GM19035 (cell line): Measurements from ENCODE around the gene BZW1.

ENCODE experiments used
- ATAC-seq: cut with Tn5 transposase; IDR thresholded peaks from one replicate; pipeline ENCODE4 v1.9.1; 2021; ENCODE audit not compliant: unreplicated experiment

The BZW1 gene

DNA sequence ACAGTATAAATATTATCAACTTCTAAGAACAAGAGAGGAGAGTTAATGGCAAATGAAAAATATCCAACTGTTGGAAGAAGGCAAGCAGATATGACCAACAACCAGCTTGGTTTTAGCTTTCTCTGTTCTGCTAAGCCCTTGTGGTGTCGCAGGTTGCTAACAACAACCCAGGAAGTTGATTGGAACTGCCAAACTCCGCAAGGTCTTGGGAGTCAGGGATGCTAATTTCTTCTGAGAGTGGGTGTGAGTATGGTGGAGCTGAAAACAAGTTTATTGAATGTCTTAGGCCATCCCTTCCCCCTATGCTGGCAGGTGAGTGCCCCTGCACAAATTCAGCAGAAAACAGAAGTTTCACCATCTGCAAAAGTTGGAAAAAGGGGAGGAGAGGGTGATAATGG, 17.5 kb downstream of the BZW1 start:
- ATAC-seq, result no peak

DNA sequence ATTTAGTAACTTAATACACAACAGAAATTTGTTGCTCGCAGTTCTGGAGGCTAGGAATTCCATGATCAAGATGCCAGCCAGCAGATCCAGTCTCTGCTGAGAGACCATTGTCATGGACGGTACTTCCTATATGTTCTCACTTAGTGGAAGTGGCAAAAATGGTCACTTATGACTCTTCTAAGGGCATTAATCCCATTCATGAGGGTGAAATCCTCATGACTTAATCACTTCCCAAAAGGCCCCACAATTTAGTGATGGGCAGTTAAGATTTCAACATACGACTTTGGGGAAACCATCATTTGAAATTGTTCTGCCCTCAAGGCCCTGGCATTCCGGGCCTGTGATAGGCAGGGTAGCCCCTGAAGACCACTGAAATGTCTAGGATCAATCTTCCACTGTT, 23.0 kb downstream of the BZW1 start:
- ATAC-seq, result no peak

DNA sequence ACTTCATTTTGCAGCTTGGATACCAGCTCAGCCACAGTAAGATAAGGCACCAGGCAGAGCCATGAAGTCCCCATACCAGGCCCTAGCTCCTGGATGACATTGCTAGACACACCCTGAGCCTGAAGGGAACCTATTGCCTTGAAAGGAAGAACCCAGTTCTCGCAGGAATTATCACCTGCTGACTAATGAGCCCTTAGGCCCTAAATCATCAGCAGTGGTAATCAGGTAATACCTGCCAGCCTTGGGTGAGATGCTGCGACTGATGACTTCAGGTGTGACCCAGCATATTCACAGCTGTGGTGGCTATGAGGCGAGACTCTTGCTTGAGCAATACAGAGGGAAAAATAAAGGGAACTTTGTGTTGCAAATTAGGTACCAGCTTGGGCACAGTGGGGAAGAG, 27.8 kb downstream of the BZW1 start:
- ATAC-seq, result no peak

DNA sequence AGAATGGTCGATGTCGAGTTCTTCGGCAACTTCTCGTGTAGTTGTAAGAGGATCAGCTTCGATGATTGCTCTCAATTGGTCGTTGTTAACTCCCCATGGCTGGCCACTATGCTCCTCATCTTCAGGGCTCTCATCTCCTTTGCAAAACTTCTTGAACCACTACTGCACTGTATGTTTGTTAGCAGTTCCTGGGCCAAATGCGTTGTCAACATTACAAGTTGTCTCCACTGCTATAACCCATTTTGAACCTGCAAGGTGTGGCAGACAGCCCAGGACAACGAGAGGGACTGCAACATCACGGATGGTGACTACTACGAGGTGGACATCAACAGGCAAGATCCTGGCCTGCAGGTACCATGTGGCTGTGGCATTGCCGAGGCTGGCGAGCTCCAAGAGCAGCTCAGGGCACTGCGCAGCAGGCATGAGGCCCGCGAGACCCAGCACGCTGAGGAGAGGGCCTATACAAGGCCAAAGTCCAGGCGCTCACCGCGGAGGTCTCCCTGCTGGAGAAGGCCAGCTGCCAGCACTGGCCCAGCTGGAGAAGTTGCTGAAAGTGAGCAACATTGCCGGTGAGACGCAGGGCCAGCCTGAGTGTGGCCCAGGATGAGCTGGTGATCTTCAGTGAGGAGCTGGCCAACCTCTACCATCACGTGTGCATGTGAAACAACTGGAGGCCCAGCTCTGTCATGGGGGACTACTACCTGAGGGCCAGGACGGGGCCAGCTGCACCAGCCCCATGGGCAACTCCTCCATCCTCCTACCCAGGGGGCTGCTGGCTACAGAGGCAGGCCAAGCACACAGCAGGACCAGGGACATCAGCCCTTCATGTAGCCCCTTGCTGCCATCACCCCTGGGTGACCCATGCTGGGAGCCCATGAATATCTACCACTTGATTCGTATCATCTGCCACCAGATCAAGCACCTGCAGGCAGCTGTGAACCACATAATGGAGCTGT, 32.6 kb downstream of the BZW1 start:
- no peak for ATAC-seq

DNA sequence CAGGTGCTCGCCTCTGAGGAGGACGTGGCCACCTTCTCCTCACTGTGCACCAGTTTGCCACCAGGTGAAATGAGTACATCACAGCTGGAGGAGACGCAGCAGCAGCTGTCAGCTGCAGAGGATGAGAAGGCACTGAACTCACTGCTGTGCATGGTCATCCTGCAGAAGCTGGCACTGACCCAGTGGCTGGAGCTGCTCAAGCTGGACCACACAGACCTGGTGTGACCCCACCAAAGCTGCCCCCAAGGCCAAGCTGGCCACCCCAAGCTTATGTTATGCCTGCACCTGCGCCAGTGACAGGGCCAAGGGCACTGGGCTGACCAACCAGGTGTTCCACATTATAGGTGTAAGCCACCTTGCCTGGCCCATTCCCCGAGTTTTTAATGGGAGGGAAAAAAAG, 33.5 kb downstream of the BZW1 start:
- ATAC-seq, result no peak

DNA sequence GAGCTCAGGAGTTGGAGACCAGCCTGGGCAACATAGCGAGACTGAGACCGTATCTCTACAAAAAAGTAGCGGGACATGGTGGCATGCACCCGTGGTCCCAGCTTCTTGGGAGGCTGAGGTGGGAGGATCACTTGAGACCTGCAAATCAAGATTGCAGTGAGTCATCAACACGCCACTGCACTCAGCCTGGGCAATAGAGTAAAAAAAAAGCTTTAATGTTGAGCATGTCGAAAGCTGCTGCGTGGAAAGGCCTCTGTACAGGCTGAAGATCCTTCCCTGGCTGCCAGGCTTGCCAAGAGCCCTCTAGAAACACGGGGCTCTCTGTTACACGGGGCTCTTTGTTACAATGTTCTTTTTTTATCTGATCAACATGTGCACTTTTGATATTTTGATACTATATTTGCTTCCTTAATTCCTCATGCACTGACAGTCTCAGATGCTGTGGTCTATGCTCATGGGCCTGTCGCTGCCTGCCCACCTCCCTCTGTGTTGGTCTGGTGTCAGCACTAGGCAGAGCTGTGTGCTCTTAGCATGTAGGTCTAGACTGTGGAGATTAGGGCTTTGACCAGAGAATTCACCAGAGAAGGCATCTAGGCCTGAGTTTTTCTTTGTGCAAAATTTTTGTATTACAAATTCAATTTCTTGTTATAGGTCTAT, 34.1 kb downstream of the BZW1 start:
- ATAC-seq, result no peak

DNA sequence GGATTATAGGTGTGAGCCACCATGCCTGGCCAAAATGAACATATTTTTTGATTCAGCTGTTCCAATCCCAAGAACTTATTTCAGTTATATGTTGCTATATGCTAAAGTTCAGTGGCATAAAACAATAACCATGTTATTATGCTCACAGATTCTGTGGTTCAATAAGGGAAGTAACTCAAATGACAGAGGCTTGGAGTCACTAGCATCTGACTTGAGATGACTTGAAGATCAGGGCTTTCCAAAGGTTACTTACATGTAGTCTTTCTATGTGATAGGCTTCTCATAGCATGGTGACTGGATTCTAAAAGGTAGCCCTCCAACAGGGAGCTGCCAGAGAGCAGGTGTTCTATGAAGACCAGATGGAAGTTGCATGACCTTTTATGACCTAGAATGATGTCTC, 35.6 kb downstream of the BZW1 start:
- ATAC-seq, result no peak

DNA sequence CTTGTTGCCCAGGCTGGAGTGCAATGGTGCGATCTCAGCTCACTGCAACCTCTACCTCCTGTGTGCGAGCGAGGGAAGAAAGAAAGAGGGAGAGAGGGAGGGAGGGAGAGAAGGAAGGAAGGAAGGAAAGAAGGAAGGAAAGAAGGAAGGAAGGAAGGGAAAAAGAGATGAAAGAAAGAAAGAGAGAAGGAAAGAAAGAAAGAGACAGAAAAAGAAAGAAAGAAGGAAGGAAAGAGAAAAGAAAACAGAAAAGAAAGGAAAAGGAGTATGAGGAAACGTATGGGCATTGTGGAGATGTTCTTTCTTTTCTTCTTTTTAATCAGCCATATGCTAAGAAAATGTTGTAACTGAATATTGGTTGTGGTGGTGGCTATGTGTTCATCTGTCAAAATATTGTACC, 36.2 kb downstream of the BZW1 start:
- no peak for ATAC-seq

DNA sequence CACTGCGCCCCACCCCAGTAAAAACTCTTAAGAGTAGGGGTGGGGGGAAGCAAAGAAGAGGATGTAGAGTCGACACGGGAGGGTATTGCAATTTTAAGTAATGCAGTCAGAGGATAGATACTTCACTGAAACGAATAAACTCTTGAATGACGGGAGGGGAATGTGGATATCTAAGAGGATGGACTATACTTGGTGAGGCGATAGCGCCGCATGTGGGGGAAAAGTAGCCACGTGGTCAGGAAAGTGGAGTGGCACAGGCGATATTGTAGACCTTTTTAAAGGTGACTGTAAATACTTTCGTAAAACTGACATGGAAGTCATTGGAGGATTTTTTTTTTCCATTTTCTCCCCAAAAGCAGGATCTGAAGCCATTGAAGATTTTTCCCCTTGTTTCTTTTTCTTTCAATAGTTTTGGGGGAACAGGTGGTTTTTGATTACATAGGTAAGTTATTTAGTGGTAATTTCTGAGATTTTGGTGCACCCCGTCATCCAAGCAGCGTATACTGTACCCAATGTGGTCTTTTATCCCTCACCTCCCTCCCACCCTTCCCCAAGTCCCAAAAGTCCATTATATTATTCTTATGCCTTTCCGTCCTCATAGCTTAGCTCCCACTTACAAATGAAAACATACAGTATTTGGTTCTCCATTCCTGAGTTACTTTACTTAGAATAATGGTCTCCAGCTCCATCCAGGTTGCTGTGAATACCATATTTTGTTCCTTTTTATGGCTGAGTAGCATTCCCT, 39.0 kb downstream of the BZW1 start:
- ATAC-seq, result no peak

DNA sequence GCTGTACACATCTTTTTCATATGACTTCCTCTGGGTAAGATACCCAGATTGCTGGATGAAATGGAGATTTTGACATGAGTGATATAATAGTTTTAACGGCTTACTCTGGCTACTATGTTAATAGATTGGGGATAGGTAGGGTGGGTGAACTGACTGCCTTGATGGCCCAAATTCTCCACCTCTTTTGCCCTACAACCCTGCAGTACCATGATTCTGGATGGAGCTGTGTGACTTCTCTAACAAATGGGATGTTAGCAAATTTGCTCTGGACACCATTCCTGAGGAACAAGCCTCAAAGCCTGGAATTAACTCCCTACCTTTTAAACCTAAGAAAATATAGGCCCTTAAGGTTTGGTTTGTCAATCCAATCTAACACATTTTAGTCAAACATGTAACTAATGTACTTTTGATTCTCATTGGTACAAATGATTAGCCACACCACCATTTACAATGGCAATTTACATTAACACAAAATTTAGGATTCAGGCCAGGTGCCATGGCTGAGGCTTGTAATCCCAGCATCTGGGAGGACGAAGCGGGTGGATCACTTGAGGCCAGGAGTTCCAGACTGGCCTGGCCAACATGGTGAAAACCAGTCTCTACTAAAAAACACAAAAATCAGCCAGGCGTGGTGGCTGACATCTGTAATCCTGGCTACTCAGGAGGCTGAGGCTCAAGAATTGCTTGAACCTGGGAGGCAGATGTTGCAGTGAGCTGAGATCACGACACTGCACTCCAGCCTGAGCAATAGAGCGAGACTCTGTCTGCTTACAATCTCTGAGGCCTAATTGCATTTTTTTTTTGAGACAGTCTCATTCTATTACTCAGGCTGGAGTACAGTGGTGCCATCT, 39.9 kb downstream of the BZW1 start:
- no peak for ATAC-seq

DNA sequence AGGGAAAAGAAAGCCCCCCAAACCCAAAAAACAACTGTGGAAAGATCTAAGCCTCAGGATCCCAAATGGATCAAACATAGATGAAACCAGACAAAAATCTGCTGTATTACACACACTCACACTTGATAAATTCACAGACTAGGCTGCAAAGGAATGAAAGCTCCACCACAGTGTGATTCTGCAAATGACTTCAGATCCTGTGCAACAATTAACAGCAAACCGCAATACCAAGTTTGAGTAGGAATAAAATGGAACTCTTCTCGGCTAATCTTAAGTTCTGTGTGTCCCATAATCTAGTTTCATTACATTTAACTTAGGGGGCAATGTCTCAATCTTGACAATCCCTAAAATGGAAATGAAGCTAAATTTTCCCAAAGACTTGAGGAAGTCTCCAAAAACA, 40.9 kb downstream of the BZW1 start:
- ATAC-seq, result no peak

DNA sequence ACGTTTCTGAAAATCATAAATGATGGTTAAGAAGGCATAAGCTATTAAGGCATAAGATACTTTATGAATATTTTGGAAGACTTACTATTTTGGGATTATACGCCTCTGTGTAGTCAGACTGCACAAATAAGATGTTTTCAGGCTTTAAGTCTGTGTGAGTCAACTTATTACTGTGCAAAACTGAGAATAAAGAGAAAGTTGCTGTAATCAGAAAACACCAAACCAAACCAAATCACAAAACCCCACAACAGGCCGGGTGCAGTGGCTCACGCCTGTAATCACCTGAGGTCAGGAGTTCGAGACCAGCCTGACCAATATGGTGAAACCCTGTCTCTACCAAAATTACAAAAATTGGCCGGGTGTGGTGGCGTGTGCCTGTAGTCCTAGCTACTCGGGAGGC, 45.1 kb downstream of the BZW1 start:
- ATAC-seq, result no peak

DNA sequence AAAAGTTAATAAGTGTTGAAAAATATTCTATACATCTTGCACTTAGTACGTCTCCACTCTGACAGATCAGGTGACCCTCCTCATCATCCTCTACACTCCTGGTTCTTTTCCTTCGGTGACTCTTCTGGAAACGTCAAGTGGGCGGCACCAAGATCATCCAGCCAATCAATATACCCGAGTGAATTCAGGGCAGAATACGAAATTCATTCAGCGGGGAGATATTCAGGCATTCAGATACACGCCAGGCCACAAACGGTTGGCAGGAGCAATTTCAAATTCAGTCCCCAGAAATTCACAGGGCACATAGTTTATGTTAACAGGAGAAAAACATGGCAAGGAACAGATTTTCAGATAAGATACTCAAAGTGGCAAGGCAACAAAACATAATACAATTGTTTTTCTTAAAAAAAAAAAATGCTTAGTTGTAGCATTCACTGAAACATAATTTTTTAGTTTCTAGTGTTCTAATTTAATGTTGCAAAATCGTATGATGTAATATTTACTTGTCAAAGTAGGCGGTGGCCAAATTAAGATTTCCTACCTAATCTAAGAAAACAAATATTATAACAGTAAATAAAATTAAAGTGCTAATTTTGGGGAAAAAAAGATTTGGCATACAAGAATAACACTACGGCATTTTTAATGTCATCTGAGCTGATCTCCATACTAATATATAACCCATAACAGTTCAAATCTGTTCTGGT, 48.5 kb downstream of the BZW1 start:
- no peak for ATAC-seq

DNA sequence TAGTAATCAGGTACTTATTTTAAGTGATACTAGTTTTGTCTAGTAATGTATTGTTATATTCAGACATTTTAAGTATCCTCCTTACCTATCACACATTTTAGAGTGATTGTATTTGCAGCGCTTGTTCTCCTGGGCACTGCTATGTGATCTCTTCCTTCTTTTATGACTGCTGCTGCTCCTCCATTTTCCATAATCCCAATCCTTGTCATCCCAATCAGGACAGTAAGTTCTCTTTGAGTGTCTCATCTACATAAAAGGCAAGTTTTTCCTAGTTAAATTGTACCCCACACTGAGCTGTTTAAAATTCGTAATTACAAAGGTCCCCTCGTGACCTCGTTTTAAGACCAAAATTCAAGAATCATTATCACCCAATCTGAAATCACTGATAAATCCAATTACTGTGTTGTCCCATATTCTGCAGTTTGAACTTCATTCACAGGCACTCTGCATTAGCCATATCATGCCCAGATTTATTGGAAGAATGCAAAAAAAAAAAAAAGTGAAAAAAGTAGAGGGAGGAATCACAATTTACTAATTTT, 50.0 kb downstream of the BZW1 start:
- no peak for ATAC-seq

DNA sequence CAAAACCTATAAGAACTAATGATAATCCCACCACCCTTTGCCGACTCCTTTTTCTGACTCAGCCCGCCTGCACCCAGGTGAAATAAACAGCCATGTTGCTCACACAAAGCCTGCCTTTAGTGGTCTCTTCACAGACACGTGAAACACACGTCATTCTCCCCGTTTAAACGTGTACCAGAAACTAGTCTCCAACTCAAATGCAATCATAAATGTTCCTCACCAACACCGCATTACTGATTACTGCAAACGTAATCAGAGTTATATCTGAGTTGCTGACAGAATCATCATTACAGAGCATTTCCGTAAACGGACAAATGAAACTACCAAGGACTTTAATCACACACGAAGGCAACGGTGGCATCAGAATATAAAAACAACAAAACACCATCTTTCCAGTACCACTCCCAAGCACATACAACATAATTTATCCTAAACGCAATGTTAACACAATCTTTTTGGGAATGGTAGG, 50.9 kb downstream of the BZW1 start:
- no peak for ATAC-seq

DNA sequence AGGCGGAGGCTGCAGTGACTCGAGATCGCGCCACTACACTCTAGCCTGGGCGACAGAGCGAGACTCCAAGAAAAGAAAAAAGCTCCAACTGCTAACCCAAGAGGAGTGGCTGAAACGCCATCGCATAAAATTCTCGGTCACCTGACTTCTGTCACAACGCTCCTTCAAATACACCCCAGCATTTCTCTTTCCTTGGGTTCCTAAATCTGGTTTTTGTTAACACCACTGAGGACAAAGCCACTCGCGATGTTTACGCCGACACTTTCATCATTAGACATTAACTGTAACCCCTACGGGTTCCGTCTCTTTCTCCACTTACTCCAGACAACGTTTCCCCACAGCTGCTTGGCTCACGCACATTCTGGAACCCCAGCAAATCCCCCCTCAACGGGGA, 52.1 kb downstream of the BZW1 start:
- ATAC-seq, result peak; percentile 0

DNA sequence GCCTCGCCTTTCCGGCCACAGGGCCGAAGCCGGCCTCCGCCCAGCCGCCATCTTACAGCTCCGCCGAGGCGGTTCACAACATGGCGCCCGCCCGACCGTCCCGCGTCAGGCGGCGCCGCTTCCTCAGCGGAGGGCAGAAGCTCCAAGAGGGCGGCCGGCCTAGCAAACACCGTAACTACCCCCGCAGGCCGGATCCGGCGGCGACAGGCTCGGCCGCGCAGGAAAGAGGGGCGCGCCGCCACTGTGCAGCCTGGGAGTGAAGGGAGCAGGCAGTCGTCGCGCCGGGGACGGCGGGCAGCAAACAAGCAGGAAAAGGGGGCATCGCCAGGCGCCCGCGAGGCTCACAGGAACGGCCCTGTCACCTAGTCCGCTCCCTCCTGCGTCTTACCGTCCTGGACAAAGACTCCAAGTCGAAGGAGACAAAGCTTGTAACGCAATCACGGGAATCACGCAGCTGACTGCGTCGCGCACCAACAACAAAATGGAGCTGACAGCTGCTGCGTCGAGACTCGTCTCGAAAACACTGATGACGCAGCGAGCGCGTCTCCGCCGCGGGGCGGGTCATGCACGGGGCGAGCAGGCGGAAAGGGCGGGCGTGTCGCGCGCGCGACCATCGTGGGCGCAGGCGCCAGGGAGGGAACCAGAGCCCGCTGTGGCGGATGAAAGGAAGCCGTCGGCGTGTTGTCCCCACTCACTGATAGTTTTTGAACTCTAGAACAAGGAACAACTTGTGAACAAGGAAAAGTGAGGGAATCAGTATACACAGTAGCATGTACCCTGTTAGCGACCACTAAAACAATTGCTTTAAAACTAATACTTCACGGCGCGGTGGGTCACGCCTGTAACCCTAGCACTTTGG, 52.7 kb downstream of the BZW1 start, which contains the start of gene CLK1:
Gene CLK1, minus strand, starts transcription at position 483 of the 859 bp plus-strand sequence. CDS start 2,796 bp downstream, outside the sequence.
- peak; percentile 84 for ATAC-seq

DNA sequence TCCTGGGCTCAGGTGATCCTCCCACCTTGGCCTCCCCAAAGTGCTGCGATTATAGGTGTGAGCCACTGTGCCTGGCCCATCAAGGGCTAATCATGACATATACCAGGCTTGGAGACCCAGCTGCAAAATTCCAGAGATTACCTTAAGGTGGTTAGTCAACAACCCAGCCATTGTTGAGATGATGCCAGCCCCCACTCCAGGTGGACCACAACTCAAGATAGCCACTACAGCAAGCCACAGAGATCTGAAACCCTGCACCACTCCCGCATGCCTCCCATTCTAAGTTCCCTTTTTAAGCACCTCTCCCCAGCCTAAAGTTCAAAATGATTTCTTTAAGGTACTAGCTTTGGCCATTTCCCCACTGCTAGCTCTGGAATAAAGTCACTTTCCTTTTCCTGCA, 57.3 kb downstream of the BZW1 start:
- ATAC-seq, result no peak

DNA sequence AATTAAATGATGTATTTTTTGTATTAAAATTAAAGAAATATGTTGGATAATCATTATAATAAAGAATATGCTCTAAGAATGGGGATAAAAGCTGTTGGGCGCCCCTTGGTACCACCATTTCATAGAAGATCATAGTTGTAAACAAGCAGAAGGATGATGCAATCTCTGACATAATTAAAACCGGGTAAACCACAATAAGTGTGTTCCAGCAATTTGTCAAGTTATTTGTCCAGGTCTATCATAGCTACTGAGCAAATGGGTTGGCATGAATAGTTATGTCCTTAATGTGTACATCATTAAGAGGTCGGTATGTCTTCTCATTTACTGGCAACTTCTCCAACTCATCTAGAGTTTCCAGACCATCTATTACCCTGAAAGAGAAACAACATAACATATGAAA, 59.4 kb downstream of the BZW1 start:
- ATAC-seq, result no peak
